ENCODE data around the gene SLC44A3.

SLC44A3 gene, protein sequence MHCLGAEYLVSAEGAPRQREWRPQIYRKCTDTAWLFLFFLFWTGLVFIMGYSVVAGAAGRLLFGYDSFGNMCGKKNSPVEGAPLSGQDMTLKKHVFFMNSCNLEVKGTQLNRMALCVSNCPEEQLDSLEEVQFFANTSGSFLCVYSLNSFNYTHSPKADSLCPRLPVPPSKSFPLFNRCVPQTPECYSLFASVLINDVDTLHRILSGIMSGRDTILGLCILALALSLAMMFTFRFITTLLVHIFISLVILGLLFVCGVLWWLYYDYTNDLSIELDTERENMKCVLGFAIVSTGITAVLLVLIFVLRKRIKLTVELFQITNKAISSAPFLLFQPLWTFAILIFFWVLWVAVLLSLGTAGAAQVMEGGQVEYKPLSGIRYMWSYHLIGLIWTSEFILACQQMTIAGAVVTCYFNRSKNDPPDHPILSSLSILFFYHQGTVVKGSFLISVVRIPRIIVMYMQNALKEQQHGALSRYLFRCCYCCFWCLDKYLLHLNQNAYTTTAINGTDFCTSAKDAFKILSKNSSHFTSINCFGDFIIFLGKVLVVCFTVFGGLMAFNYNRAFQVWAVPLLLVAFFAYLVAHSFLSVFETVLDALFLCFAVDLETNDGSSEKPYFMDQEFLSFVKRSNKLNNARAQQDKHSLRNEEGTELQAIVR

DNA sequence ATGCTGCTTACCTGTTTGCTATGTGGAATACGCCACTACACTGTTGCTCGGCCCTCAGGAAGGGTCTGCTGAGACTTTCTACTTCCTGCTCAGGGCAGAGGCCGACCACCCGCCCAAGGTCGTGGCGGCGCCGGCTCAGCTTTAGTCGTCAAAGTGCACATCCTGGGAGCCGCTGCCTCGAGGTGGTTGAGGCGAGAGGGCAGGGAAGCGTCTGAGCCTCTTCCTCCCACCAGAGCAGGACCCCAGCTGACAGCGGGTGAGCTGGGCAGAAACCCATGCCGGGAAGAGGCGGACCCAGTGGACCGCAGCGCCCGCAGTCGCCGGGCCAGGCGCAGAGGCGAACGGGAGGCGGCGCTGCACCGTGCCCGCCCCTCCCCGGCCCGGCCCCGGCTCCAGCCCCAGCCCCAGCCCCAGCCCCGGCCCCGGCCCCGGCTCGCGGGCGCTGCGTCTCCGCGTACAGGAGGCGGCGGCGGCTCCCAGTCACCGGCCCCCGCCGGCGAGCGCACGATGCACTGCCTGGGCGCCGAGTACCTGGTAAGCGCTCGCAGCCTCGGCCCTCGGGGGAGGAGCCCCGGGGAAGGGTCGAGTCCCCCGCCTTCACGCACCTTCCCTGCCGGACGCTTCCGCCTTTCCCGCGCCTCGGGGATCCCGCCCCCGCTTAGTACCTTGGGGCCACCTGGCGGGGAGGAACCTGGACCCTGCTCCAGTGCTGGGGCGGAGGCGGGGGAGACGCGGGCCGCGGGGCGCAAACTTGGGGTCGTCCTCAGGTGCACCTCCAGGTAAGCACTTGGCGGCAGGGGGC, at the start of gene SLC44A3:
Gene SLC44A3 (plus strand): TSS at position 413 of the 802 bp plus-strand sequence. CDS start 95 bp downstream, at position 508.
- intact Hi-C loops (cut with micrococcal nuclease), result no loop called here
- no peaks in the 10 kb centered on the region for H3K36me3 Mint-ChIP-seq (ENCODE audit: low read depth)
- H3K9me3 Mint-ChIP-seq, result peaks cover 8% of the 10 kb centered on the region
- H3K4me1 Mint-ChIP-seq (ENCODE audit: low read depth), result no peaks in the 10 kb centered on the region
- peaks cover 56% of the 10 kb centered on the region for H3K27me3 Mint-ChIP-seq
- H3K4me3 Mint-ChIP-seq, result peak within 1 kb of the TSS; percentile 69
- no peak within 1 kb of the TSS for H3K27ac Mint-ChIP-seq

DNA sequence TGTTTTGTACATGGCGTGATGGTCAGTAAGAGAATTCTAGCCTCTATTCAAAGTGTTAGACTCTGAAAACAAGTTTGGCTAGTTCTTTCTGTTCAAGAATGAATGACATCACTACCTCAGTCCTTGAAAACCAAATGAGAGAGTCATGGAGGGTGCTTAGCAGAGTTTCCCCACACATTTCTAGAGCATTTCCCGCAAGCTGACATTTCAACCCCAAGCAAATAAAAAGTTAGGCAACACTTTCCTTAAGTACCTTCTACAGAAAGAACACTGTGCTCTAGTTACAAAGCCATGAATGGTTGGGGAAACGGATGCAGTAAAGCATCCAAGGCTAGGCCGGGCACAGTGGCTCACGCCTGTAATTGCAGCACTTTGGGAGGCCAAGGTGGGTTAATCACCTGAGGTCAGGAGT, 47.9 kb upstream of the SLC44A3 start:
- no peaks in the 10 kb centered on the region for H3K9me3 Mint-ChIP-seq
- no peaks in the 10 kb centered on the region for H3K36me3 Mint-ChIP-seq (ENCODE audit: low read depth)
- no peak overlapping the region for H3K27ac Mint-ChIP-seq
- peaks cover 12% of the 10 kb centered on the region for H3K27me3 Mint-ChIP-seq
- H3K4me3 Mint-ChIP-seq, result no peak overlapping the region
- intact Hi-C loops (cut with micrococcal nuclease), result no loop called here
- peaks cover 41% of the 10 kb centered on the region for H3K4me1 Mint-ChIP-seq (ENCODE audit: low read depth)

DNA sequence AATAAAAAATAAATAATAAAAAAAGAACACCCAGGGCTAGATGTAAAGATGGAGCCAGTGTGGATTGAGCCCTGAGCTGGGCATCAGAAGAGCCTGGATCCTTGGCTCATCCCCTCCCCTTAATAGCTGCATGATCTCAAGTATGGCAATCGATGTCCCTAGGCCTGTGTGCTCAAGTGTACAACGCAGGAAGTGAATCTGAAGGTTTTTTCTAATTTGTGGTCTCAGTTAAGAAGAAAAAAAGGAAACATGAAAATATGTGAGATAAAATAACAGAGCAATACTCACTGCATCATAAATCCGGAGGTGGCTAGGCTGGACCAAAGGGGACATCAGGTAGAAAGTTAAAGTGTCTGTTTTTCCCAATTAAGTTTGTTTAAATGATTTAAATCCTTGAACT, 47.3 kb upstream of the SLC44A3 start:
- H3K4me1 Mint-ChIP-seq (ENCODE audit: low read depth), result peaks cover 36% of the 10 kb centered on the region
- intact Hi-C loops (cut with micrococcal nuclease), result no loop called here
- H3K4me3 Mint-ChIP-seq, result no peak overlapping the region
- peaks cover 10% of the 10 kb centered on the region for H3K27me3 Mint-ChIP-seq
- no peaks in the 10 kb centered on the region for H3K9me3 Mint-ChIP-seq
- H3K36me3 Mint-ChIP-seq (ENCODE audit: low read depth), result no peaks in the 10 kb centered on the region
- H3K27ac Mint-ChIP-seq, result no peak overlapping the region

DNA sequence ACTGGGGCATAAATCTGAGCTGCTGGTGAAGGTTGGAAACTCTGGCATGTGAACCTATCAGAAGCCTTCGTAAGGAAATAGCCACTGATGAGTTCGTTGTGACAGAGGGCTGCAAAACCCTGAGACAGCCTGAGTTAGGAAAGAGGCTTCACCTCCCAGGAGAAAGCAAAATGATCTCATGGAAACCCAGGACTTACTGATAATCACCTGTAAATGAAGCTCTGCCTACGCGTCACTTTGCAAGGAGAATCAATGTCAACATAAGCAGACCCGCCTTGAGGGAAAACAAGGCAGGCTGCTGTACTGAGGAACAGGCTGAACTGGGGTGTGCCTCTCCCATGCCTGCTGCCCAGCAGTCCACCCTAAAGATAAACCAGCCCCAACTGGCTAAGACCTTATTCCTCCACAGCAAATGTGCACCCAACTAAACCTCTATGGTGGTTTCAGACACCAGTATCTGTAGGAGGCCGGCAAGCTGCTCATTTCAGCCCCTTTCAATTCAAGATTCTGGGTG, 46.8 kb upstream of the SLC44A3 start:
- intact Hi-C loops (cut with micrococcal nuclease), result no loop called here
- Mint-ChIP-seq H3K4me3 (no peak overlapping the region), H3K9me3 (no peaks in the 10 kb centered on the region)

DNA sequence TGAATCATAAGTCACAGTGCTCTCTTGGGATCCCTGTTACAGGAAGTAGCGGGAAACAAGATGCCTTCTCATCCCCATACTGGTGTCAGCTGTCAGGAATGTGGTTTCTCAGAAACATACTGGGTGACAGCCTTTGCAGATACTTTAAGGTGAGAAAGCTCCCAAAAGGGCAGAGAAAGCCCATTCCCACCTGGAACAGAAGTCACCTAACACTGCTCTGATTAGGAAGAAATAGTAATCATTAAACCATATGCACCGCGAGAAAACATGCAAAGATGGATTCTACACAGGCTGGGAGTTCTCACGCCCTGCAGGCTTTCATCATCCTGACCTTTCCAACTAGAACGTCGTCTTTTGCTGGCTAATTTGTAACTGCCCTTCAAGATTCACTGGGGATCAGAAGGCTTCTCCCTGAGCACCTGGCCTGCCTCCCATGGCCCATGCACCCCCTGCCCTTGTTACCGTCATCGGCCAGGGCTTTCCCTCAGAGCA, 46.2 kb upstream of the SLC44A3 start:
- H3K4me1 Mint-ChIP-seq (ENCODE audit: low read depth), result peaks cover 25% of the 10 kb centered on the region
- H3K27ac Mint-ChIP-seq, result no peak overlapping the region
- peaks cover 10% of the 10 kb centered on the region for H3K27me3 Mint-ChIP-seq
- H3K4me3 Mint-ChIP-seq, result no peak overlapping the region
- no peaks in the 10 kb centered on the region for H3K36me3 Mint-ChIP-seq (ENCODE audit: low read depth)
- H3K9me3 Mint-ChIP-seq, result no peaks in the 10 kb centered on the region
- intact Hi-C loops (cut with micrococcal nuclease), result no loop called here

More for the DNA sequence above, 46.8 kb upstream of the SLC44A3 start:
- H3K4me1 Mint-ChIP-seq (ENCODE audit: low read depth), result peaks cover 31% of the 10 kb centered on the region
- H3K36me3 Mint-ChIP-seq (ENCODE audit: low read depth), result no peaks in the 10 kb centered on the region
- H3K27me3 Mint-ChIP-seq, result peaks cover 10% of the 10 kb centered on the region
- no peak overlapping the region for H3K27ac Mint-ChIP-seq

DNA sequence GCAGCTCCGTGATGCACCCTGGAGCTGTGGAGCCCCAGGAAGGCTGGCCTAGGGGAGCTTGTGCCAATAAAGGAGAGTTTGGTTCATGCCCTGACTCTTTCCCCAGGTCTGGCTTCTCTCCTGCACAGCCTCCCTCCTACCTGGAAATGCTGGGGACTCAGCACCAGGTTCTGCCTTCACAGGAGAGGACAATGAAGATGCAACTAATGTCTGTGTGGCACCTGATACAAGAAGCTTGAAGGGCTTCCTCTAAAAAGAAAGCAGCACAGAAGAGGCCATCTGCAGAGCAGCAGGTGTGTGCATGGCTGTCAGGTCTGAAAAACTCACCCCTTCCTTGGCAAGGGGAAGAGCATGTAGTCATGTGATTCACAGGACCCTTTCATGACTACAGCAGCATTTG, 43.7 kb upstream of the SLC44A3 start:
- H3K27me3 Mint-ChIP-seq, result peaks cover 12% of the 10 kb centered on the region
- no peak overlapping the region for H3K4me3 Mint-ChIP-seq
- H3K9me3 Mint-ChIP-seq, result no peaks in the 10 kb centered on the region
- intact Hi-C loops (cut with micrococcal nuclease), result no loop called here
- no peaks in the 10 kb centered on the region for H3K36me3 Mint-ChIP-seq (ENCODE audit: low read depth)
- H3K4me1 Mint-ChIP-seq (ENCODE audit: low read depth), result peaks cover 24% of the 10 kb centered on the region
- no peak overlapping the region for H3K27ac Mint-ChIP-seq

DNA sequence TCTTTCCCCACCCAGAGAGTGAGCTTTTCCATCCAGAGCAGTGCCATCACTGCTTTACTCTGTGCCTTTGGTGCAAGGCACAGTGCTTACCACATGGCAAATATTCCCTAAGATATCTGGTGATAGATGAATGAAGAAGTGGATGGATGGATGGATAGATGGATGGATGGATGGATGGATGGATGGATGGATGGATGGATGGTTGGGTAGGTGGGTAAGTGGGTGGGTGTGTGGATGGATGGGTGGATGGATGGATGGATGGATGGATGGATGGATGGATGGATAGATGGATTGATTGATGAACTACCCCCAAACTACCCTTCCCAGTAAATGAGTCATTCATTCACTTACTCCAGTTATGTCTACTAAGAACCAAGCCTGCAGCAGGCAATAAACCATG, 42.9 kb upstream of the SLC44A3 start:
- H3K27ac Mint-ChIP-seq, result no peak overlapping the region
- no peaks in the 10 kb centered on the region for H3K36me3 Mint-ChIP-seq (ENCODE audit: low read depth)
- no peaks in the 10 kb centered on the region for H3K9me3 Mint-ChIP-seq
- peaks cover 9% of the 10 kb centered on the region for H3K27me3 Mint-ChIP-seq
- H3K4me1 Mint-ChIP-seq (ENCODE audit: low read depth), result peaks cover 20% of the 10 kb centered on the region
- intact Hi-C loops (cut with micrococcal nuclease), result no loop called here
- no peak overlapping the region for H3K4me3 Mint-ChIP-seq

DNA sequence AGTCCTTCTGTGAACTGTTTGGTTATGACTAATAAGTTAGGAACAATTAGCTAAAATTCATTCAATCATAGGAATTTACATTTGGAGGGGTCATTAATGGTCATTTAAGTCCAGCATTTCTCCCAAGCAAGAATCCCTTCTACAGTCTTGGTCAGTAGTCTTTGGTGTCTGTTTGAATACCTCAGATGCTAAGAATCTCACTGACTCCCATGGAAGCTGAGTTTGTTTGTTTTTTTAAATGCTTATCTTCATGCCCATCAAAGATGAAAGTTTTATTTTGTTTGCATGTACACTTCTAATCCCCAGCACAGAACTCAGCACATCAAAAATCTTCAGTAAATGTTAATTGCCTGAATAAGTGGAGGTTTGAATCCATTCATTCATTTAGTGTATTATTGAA, 41.3 kb upstream of the SLC44A3 start:
- Mint-ChIP-seq H3K27ac (no peak overlapping the region), H3K9me3 (no peaks in the 10 kb centered on the region), H3K27me3 (peaks cover 10% of the 10 kb centered on the region), H3K4me3 (no peak overlapping the region), H3K4me1 (ENCODE audit: low read depth) (peaks cover 5% of the 10 kb centered on the region), H3K36me3 (ENCODE audit: low read depth) (no peaks in the 10 kb centered on the region)
- intact Hi-C loops (cut with micrococcal nuclease), result no loop called here

DNA sequence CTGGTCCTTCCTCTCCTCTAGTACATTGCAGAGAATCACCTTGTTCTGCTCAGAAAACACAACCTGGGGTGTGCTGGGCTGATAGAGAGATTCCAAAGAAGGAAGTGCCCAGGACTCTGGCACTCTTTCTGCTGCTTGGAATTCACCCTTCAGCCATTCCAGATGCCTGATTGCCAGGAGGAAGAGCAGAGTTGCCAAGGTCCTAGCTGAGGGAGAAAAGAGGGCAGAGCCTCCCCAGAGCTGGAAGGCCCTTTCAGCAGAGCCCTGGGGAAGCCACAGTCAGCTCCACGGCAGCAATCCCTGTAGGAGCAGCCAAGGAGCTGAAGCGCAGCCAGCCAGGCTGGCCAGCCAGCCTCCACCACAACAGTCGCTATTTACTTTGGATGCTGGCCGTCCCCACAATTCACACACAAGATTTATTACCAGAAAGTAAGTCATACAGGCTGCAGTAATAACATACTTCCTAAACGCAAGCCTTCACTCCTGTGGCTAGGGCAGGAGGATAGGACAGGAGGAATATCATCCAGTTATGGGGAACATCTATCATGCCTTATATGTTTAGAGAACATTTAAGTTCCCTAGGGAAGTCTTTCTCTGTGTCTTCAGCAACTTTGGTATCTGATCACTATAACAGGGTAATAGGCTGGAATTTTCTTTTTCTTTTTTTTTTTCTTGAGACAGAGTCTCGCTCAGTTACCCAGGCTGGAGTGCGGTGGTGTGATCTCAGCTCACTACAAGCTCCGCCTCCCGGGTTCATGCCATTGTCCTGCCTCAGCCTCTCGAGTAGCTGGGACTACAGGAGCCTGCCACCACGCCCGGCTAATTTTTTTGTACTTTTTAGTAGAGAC, 36.6 kb upstream of the SLC44A3 start:
- H3K9me3 Mint-ChIP-seq, result no peaks in the 10 kb centered on the region
- intact Hi-C loops (cut with micrococcal nuclease), result no loop called here
- no peak overlapping the region for H3K27ac Mint-ChIP-seq
- no peaks in the 10 kb centered on the region for H3K36me3 Mint-ChIP-seq (ENCODE audit: low read depth)
- no peaks in the 10 kb centered on the region for H3K4me1 Mint-ChIP-seq (ENCODE audit: low read depth)
- peaks cover 9% of the 10 kb centered on the region for H3K27me3 Mint-ChIP-seq
- H3K4me3 Mint-ChIP-seq, result no peak overlapping the region

DNA sequence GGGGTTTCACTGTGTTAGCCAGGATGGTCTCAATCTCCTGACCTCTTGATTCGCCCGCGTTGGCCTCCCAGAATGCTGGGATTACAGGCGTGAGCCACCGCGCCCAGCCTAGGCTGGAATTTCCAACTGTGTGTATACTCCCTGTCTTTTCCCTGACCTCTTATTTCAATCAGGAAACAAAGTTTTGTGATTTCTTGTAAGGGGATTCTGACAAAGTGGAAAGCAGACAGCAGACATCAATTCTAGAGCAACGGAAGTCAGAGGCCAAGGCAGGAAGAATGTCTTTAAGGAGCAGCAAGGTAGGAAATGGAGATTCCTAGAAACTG, 36.0 kb upstream of the SLC44A3 start:
- no peaks in the 10 kb centered on the region for H3K9me3 Mint-ChIP-seq
- no peak overlapping the region for H3K4me3 Mint-ChIP-seq
- H3K4me1 Mint-ChIP-seq (ENCODE audit: low read depth), result no peaks in the 10 kb centered on the region
- H3K36me3 Mint-ChIP-seq (ENCODE audit: low read depth), result no peaks in the 10 kb centered on the region
- intact Hi-C loops (cut with micrococcal nuclease), result no loop called here
- peaks cover 9% of the 10 kb centered on the region for H3K27me3 Mint-ChIP-seq
- no peak overlapping the region for H3K27ac Mint-ChIP-seq

DNA sequence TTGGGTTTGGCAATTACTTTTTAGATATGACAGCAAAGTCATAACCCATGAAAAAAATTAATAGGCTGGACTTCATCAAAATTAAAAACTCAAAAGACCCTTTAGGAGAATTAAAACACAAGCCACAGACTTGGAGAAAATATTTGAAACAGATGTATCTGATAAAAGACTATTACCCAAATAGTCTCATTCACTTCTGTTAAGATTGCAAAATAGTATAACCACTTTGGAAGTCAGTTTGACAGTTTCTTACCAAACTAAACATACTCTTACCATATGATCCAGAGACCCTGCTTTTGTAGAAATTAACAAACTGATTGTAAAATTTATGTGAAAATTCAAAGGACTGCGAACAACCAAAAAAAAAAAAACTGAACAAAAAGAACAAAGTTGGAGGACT, 32.5 kb upstream of the SLC44A3 start:
- H3K27ac Mint-ChIP-seq, result no peak overlapping the region
- H3K36me3 Mint-ChIP-seq (ENCODE audit: low read depth), result no peaks in the 10 kb centered on the region
- intact Hi-C loops (cut with micrococcal nuclease), result no loop called here

DNA sequence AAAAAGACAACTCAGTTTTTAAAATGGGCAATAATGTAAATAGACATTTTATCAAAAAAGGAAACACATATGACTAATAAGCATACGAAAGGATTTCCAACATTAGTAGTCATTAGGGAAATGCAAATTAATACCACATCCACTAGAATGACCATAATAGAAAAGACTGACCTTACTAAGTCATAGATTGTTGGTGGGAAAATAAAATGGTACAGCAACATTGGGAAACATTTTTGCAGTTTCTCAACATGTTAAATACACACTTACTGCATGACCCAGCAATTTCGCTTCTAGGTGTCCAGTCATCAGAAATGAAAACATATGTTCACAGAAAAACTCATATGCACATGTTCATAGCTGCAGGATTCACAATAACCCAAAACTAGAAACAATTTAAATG, 29.9 kb upstream of the SLC44A3 start:
- H3K27ac Mint-ChIP-seq, result no peak overlapping the region
- no peaks in the 10 kb centered on the region for H3K36me3 Mint-ChIP-seq (ENCODE audit: low read depth)
- no peaks in the 10 kb centered on the region for H3K9me3 Mint-ChIP-seq
- no peaks in the 10 kb centered on the region for H3K27me3 Mint-ChIP-seq
- H3K4me3 Mint-ChIP-seq, result no peak overlapping the region
- peaks cover 19% of the 10 kb centered on the region for H3K4me1 Mint-ChIP-seq (ENCODE audit: low read depth)
- intact Hi-C loops (cut with micrococcal nuclease), result loop anchor here (10.0 kb wide), 2 partner anchors 55 to 175 kb away; no protein-coding TSS in a partner anchor

More for the DNA sequence above, 32.5 kb upstream of the SLC44A3 start:
- no peak overlapping the region for H3K4me3 Mint-ChIP-seq
- peaks cover 6% of the 10 kb centered on the region for H3K27me3 Mint-ChIP-seq
- peaks cover 9% of the 10 kb centered on the region for H3K4me1 Mint-ChIP-seq (ENCODE audit: low read depth)
- no peaks in the 10 kb centered on the region for H3K9me3 Mint-ChIP-seq

DNA sequence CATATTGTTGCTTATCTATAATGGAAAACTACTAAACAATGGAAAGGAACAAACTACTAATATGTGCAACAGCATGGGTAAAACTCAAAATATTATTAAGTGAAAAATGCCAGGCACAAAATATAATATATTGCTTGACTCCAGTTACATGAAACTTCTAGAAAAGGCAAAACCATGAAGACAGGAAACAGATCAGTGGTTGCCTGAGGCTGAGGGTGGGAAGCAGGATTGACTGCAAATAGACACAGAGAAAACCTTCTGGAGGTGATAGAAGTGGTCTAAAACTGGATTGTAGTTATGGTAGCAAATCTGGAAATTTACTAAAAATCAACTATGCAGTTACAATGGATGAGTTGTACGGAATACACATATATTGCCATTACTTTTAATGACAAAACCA, 29.5 kb upstream of the SLC44A3 start:
- Mint-ChIP-seq H3K27me3 (no peaks in the 10 kb centered on the region), H3K36me3 (ENCODE audit: low read depth) (no peaks in the 10 kb centered on the region), H3K9me3 (no peaks in the 10 kb centered on the region), H3K4me1 (ENCODE audit: low read depth) (peaks cover 21% of the 10 kb centered on the region), H3K27ac (no peak overlapping the region), H3K4me3 (no peak overlapping the region)
- intact Hi-C loops (cut with micrococcal nuclease), result loop anchor here (10.0 kb wide), 2 partner anchors 56 to 176 kb away; no protein-coding TSS in a partner anchor

Measured in dendritic cell treated with granulocyte-macrophage colony-stimulating factor and Interleukin-4, amounts not matched to agents 40 ng/mL and 50 ng/mL, for 4 days (primary cell).